Activated T-cell treated with anti-CD3 and anti-CD28 coated beads, Interleukin-2, amount 50 U/mL, for 4 hours (primary cell): ENCODE results near the gene RCE1. TPM values are rescaled to one million over a fixed set of nuclear protein-coding genes. Genes with fewer than 3 reads are reported as not detected.

Experiments
- ATAC-seq, 2 donors: fragments of 200-7000 bp; cut with Tn5 transposase; one replicate each; pipeline ENCODE4 v1.10.0; 2021
- DNase-seq: peaks from one replicate; pipeline ENCODE4 v3.0.0-alpha.2; 2020
- H3K27me3 Mint-ChIP-seq: one replicate; pipeline ENCODE4 v1.8.0; 2021; ENCODE audit warnings: low read depth, mixed read lengths
- H3K36me3 Mint-ChIP-seq: one replicate; pipeline ENCODE4 v1.8.0; 2022; ENCODE audit warnings: mixed read lengths; ENCODE audit not compliant: insufficient read depth
- H3K4me1 Mint-ChIP-seq: one replicate; pipeline ENCODE4 v1.8.0; 2021; ENCODE audit warnings: low read depth, mixed read lengths
- H3K4me3 Mint-ChIP-seq: one replicate; pipeline ENCODE4 v1.8.0; 2021; ENCODE audit warnings: mild to moderate bottlenecking, moderate library complexity, mixed read lengths
- H3K9me3 Mint-ChIP-seq: one replicate; pipeline ENCODE4 v1.8.0; 2021; ENCODE audit warnings: mixed read lengths
- total RNA-seq, 3 donors: library from RNA; stranded (reverse); gene quantifications; one replicate each; pipeline ENCODE4 v1.2.1, GENCODE V29; 2021

The RCE1 gene
- total RNA-seq, 3 donors from 2014 or later, result 42.7 to 45.0 (median 43.5) TPM

DNA sequence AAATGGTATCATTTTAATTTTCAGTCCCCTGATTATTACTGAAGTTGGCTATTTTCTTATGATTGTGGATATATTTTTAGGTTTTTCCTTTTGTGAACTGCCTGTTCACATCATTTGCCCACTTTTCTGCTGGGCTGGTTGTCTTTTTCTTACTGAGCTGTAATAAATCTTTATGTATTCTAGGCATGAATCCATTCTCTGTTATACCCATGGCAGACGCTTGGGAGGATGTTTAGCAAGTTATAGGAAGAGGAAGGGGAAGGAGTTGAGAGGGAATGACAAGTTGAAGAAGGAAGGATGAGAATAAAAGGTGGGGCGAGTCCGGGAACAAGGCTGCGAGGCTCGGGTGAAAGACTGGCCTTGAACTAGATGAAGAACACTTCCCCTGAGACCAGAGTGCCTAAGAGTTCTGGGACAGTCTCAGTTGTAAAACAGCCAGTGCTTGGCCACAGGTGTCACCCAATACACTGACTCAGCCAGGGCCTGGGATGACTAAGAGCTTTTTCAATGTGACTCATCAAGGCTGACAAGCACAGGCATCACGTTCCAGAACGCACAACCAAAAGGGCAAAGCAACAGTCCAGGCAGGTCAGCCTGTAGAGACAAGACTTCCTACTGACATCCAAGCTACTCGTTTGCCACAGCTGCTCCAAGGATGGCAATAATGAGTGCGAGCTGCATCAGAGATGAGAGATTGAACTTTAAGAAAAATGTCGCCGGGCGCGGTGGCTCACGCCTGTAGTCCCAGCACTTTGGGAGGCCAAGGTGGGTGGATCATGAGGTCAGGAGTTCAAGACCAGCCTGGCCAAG lies 48.8 kb downstream of the RCE1 start:
- no peak overlapping the region for H3K4me3 Mint-ChIP-seq
- H3K9me3 Mint-ChIP-seq, result no peaks in the 10 kb centered on the region
- peaks cover 8% of the 10 kb centered on the region for H3K4me1 Mint-ChIP-seq
- DNase-seq (no peak), ATAC-seq (peak; percentile 100)
- H3K27me3 Mint-ChIP-seq, result peaks cover 4% of the 10 kb centered on the region
- no peaks in the 10 kb centered on the region for H3K36me3 Mint-ChIP-seq

DNA sequence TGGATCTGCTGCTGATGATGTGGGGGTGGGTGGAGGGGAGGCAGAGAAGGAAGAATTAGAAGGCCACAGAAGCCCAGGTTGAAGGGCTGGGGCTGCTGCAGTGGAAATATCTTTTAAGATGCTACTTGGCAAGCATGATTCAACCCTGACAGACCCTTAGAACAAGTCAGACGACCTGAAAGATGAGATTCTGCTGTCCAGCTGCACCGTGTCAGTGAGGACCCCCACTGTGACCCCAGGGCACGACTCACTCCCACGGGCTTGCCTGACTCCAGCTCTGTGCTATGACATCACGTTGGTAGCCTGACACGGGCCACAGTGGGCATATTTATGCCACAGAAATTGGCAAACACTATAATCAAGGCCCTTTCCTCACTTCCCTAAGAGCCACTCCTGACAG lies 49.7 kb downstream of the RCE1 start:
- ATAC-seq (no peak), DNase-seq (no peak)
- Mint-ChIP-seq H3K27me3 (peaks cover 4% of the 10 kb centered on the region), H3K4me3 (no peak overlapping the region), H3K4me1 (peaks cover 8% of the 10 kb centered on the region), H3K9me3 (no peaks in the 10 kb centered on the region), H3K36me3 (no peaks in the 10 kb centered on the region)

DNA sequence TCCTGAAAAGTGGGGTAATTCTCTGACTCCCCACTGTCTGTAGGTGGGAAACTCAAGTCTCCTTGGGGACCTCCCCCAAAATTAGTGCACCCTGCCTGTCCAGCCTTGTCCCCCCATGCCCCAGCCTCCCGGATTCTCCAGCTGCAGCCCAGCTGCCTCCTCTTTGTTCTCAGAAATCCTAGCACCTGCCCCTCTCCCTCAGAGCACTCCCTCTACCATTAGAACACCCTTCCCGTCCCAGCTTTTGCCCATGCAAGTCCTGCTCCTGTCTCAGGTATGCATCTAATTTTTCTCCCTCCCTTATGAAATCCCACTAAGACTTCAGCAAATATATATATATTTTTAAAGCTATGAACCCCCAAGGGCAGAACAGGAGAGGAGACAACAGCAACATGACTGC lies 50.9 kb downstream of the RCE1 start:
- DNase-seq, result no peak
- H3K36me3 Mint-ChIP-seq, result no peaks in the 10 kb centered on the region

More for the DNA sequence above, 50.9 kb downstream of the RCE1 start:
- Mint-ChIP-seq H3K27me3 (peaks cover 4% of the 10 kb centered on the region), H3K4me3 (no peak overlapping the region), H3K4me1 (peaks cover 8% of the 10 kb centered on the region), H3K9me3 (no peaks in the 10 kb centered on the region)
- ATAC-seq, result no peak

Other genes with a start within 250 kb of the RCE1 start
- 100 to 1,000 TPM; 201 to 223 (median 206) TPM for gene RBM14, start 226.8 kb upstream of the RCE1 start, total RNA-seq
- 100 to 1,000 TPM; 135 to 150 (median 138) TPM for gene RBM4, start 204.7 kb upstream of the RCE1 start, total RNA-seq
- 10 to 100 TPM in 2 of 3 donors, 1 to 10 TPM in 1; 9.0 to 14.9 (median 12.5) TPM for gene RBM4B, start 165.6 kb upstream of the RCE1 start, total RNA-seq
- gene SPTBN2, start 114.2 kb upstream of the RCE1 start, total RNA-seq, result under 1 TPM; 0.81 to 0.92 (median 0.82) TPM
- 10 to 100 TPM; 26.7 to 39.9 (median 28.8) TPM for gene LRFN4, start 13.6 kb downstream of the RCE1 start, total RNA-seq
- gene PC, start 114.9 kb downstream of the RCE1 start, total RNA-seq, result 10 to 100 TPM; 17.5 to 20.0 (median 18.4) TPM
- gene C11orf86, start 131.9 kb downstream of the RCE1 start, total RNA-seq, result not detected
- under 1 TPM in 2 of 3 donors, not detected in 1; 0.08 to 0.16 TPM for gene SYT12, start 179.7 kb downstream of the RCE1 start, total RNA-seq
- 1 to 10 TPM in 1 of 3 donors, under 1 TPM in 2; 0.35 to 1.1 (median 0.69) TPM for gene RHOD, start 213.4 kb downstream of the RCE1 start, total RNA-seq